C4-2B (cell line): ENCODE data around the gene TATDN3.
A peak's percentile ranks its signal among the peaks of the same experiment; 100 is the strongest.
"Not testable (repeated sequence)": the region's sequence is repeated elsewhere in the genome, so short reads cannot be mapped to it uniquely, and the experiment has no call there.

ENCODE experiments used
- H3K27ac ChIP-seq: fragments of 450-650 bp; 2 replicates; pipeline ENCODE4 v1.5.1; 2017
- CTCF ChIP-seq: fragments of 450-650 bp; conservative IDR thresholded peaks from 2 replicates; pipeline ENCODE4 v1.5.1; 2017; ENCODE audit warnings: mild to moderate bottlenecking
- ZFX ChIP-seq: fragments of 450-650 bp; IDR thresholded peaks from 2 replicates; pipeline ENCODE4 v1.6.1; 2017

The TATDN3 gene

DNA sequence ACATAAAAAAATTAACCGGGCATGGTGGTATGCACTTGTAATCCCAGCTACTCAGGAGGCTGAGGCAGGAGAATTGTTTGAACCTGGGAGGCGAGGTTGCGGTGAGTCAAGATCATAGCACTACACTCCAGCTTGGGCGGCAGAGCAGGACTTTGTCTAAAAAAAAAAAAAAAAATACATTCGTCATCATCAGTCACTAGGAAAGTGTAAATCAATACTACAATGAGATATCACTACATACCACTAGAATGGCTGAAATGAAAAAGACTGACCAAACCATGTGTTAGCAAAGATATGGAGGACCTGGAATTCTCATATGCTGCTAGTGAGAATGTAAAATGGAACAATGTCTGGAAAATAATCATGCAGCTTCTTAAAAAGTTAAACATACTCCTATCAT lies 46.5 kb downstream of the TATDN3 start:
- TF ChIP-seq ZFX: no peak
- no peak for TF ChIP-seq CTCF
- H3K27ac ChIP-seq: no peak overlapping the region

GRCh38 chr1:212844521-212844920 lies 52.8 kb downstream of the TATDN3 start:
- not testable (repeated sequence) for H3K27ac ChIP-seq

GRCh38 chr1:212847549-212847948 lies 55.9 kb downstream of the TATDN3 start, which contains the start of gene SPATA45:
Gene SPATA45, minus strand, starts transcription at chr1:212847649. Its CDS starts 11,500 bp downstream, at chr1:212836149.
- TF ChIP-seq ZFX: no peak
- no peak within 1 kb of the TSS for H3K27ac ChIP-seq

GRCh38 chr1:212852105-212852688 lies 60.5 kb downstream of the TATDN3 start:
- TF ChIP-seq ZFX (no peak), CTCF (no peak)
- no peak overlapping the region for H3K27ac ChIP-seq

DNA sequence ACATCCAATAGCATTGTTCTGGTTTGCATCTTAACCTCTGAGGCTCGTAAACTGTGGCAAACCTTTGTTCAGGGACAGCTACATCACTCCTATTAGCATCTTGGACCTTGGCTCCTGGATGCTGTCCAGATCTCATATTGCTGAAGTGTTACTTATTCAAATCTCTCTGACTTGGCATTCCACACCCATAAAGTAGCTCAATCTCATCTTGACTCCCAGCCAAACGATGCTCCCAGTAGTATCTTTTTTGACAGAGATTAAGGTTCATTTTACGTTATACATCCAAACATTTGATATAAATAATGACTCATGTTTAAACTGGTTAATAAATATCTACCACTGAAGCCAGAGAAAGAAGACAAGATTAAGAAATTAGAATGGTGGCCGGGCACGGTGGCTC lies 62.0 kb downstream of the TATDN3 start:
- no peak for TF ChIP-seq ZFX
- no peak for TF ChIP-seq CTCF
- no peak overlapping the region for H3K27ac ChIP-seq

DNA sequence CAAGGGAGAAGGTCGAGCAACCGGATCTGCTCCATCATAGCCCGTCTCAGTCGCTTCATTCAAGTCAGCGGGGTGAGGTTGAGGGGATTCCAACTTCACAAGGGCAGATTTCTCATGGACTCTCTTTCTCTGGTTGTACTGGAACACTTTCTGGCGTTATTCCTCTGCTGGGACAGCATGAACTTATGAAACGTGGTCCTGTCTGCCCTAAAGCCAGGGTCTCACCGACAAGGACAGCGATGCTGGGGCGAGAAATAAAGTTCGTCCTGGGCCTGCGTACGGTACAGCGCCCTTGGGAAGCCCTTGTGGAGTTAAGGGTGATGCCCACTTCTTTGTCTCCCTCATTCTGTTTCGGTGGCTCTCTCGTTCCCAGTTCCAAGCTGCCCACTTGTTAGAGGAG lies 65.1 kb downstream of the TATDN3 start:
- TF ChIP-seq CTCF (no peak), ZFX (no peak)

GRCh38 chr1:212857992-212858460 lies 66.3 kb downstream of the TATDN3 start, which contains the start of gene FLVCR1:
Gene FLVCR1, plus strand, starts transcription at chr1:212858275. Its CDS starts 178 bp downstream, at chr1:212858453.
- TF ChIP-seq CTCF (no peak), ZFX (no peak)

More for the DNA sequence above, 65.1 kb downstream of the TATDN3 start:
- H3K27ac ChIP-seq: peak overlapping the region; percentile 86

DNA sequence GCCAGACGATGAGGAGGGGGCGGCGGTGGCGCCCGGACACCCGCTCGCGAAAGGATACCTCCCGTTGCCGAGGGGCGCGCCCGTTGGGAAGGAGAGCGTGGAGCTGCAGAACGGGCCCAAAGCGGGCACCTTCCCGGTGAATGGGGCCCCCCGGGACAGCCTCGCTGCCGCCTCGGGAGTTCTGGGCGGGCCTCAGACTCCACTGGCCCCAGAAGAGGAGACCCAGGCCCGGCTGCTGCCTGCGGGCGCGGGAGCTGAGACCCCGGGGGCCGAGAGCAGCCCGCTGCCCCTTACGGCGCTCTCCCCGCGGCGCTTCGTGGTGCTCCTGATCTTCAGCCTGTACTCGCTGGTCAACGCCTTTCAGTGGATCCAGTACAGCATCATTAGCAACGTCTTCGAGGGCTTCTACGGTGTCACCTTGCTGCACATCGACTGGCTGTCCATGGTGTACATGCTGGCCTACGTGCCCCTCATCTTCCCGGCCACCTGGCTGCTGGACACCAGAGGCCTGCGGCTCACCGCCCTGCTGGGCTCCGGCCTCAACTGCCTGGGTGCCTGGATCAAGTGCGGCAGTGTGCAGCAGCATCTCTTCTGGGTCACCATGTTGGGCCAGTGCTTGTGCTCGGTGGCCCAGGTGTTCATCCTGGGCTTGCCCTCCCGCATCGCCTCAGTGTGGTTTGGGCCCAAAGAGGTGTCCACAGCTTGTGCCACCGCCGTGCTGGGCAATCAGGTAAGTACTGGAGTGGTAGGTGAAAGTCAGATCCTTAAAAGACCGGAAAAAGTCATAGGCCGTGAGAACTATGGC lies 67.0 kb downstream of the TATDN3 start:
- peak overlapping the region; percentile 86 for H3K27ac ChIP-seq

More at GRCh38 chr1:212857992-212858460, 66.3 kb downstream of the TATDN3 start, which contains the start of gene FLVCR1:
- peak within 1 kb of the TSS; percentile 86 for H3K27ac ChIP-seq

More for the DNA sequence above, 67.0 kb downstream of the TATDN3 start:
- TF ChIP-seq CTCF (no peak), ZFX (peak; percentile 55)
